ELR (cell line): Measurements from ENCODE around the gene CFAP52.
"Not testable (repeated sequence)": the region's sequence is repeated elsewhere in the genome, so short reads cannot be mapped to it uniquely, and the experiment has no call there.

Experiments used
- DNase-seq: peaks from one replicate; pipeline ENCODE4 v3.0.0-alpha.2; 2015; ENCODE audit warnings: low read depth

Gene CFAP52

GRCh38 chr17:9645851-9646545 is 69.6 kb downstream of the CFAP52 start:
- DNase-seq, result peak; percentile 24

- DNase-seq, result no peak
Measured at GRCh38 chr17:9646546-9646885, 70.1 kb downstream of the CFAP52 start.

GRCh38 chr17:9647014-9647413 is 70.6 kb downstream of the CFAP52 start:
- DNase-seq, result no peak

GRCh38 chr17:9648521-9649110 is 72.2 kb downstream of the CFAP52 start:
- DNase-seq, result no peak

- DNase-seq, result no peak
Measured at GRCh38 chr17:9658593-9659211, 82.3 kb downstream of the CFAP52 start.

GRCh38 chr17:9661027-9661426 is 84.6 kb downstream of the CFAP52 start:
- DNase-seq, result no peak

GRCh38 chr17:9663511-9663910 is 87.1 kb downstream of the CFAP52 start:
- DNase-seq, result not testable (repeated sequence)

- DNase-seq, result no peak
Measured at GRCh38 chr17:9666461-9667050, 90.1 kb downstream of the CFAP52 start.

GRCh38 chr17:9668517-9668916 is 92.1 kb downstream of the CFAP52 start:
- DNase-seq, result peak; percentile 71

- DNase-seq, result no peak
Measured at GRCh38 chr17:9669551-9670008, 93.1 kb downstream of the CFAP52 start.

- no peak for DNase-seq
Measured at GRCh38 chr17:9670596-9670995, 94.2 kb downstream of the CFAP52 start.

GRCh38 chr17:9671559-9671958 is 95.1 kb downstream of the CFAP52 start:
- DNase-seq, result no peak

GRCh38 chr17:9672266-9672665 is 95.8 kb downstream of the CFAP52 start:
- no peak for DNase-seq

- DNase-seq, result no peak
Measured at GRCh38 chr17:9672691-9673090, 96.2 kb downstream of the CFAP52 start.

- peak; percentile 8 for DNase-seq
Measured at GRCh38 chr17:9676084-9676483, 99.6 kb downstream of the CFAP52 start.

GRCh38 chr17:9676820-9677310 is 100.4 kb downstream of the CFAP52 start:
- DNase-seq, result peak; percentile 83

GRCh38 chr17:9677411-9677810 is 101.0 kb downstream of the CFAP52 start:
- no peak for DNase-seq

GRCh38 chr17:9677896-9678295 is 101.5 kb downstream of the CFAP52 start:
- no peak for DNase-seq

GRCh38 chr17:9684955-9685621 is 108.6 kb downstream of the CFAP52 start:
- peak; percentile 36 for DNase-seq
